Stimulated activated CD4-positive, alpha-beta T cell treated with anti-CD3 and anti-CD28 coated beads, Interleukin-2, amount 100 ng/mL, for 4 hours (primary cell): ENCODE measurements around the gene MBTPS1.

Source experiments
- DNase-seq: peaks from one replicate; pipeline ENCODE4 v3.0.0-alpha.2; 2020; ENCODE audit warnings: low read depth

MBTPS1 gene

GRCh38 chr16:84052071-84052622 lies 64.6 kb downstream of the MBTPS1 start:
- DNase-seq = no peak

DNA sequence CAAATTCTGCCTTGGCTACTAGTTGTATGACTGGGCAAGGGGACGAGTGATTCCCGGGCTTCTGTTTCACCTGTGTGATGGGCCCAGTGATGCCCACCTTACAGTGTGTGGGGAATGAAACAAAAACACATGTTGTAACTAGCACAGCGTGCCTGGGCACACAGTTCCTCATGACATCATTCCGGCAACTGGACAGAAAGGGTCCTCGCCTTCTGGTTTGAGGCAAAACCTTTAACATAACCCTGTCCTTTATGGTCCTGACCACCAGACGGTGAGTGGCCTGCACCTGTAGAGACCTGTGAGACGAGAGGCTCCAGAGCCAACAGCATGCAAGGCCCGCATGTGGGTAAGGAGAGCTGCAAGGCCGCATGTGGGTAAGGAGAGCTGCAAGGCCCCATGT lies 66.4 kb downstream of the MBTPS1 start:
- no peak for DNase-seq

GRCh38 chr16:84049403-84050060 lies 67.2 kb downstream of the MBTPS1 start:
- no peak for DNase-seq

DNA sequence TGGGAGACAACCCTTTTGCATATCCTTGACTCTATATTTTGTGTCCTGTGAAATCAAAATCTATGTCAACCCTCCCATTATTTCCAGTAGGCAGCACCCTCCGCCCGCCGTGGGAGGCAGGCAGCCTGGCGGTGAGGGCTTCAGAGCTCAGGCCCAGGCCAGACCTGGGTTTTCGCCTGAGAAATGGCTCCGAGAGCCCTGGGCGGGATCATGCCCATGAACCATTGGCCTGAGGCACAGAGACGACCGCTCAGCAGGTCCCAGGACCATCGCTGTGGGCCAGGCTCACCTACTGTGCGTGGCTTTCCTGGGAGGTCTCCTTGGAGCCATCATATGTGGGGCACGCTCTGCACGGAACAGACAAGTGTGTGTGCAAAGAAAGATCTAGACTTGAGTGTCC lies 67.9 kb downstream of the MBTPS1 start:
- DNase-seq = no peak

DNA sequence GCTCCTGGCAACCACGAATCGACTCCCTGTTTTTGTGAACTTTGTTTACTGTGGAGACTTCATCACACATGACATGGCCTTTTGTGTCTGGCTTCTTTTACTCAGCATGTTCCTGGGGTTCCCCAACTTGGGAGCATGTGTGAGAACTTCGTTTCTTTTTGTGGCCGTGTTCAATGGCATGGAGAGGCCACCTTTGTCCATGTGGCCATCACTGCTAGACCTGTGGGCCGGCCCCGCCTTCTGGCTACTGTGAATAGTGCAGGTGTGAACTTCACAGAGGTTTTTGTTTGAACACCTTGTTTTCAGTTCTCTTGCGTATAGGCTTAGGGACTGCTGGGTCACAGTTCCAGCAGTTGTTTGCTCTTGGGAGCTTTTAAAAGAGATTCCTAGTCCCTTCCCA lies 68.5 kb downstream of the MBTPS1 start:
- no peak for DNase-seq

- no peak for DNase-seq
Observed at GRCh38 chr16:84047626-84048025, 69.1 kb downstream of the MBTPS1 start.

DNA sequence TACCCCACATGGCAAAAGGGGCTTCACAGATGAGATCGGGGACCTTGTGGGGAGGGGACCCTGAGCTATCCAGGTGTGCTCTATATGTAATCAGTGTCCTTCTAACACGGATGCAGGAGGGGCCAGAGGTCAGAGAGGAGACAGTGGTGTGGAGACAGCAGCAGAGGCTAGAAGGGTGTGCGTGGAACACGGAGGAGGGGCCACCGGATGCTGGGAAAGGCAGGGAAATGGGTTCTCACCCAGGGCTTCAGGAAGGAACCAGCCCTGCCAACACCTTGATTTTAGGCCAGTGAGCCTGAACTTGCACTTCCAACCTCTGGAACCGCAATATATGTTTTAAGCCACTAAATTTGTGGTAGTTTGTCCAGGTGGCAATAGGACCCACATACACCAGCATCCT lies 69.5 kb downstream of the MBTPS1 start:
- no peak for DNase-seq

- no peak for DNase-seq
Observed at GRCh38 chr16:84045818-84046470, 70.8 kb downstream of the MBTPS1 start.

- DNase-seq = no peak
Observed at GRCh38 chr16:84045001-84045817, 71.5 kb downstream of the MBTPS1 start.

- no peak for DNase-seq
Observed at GRCh38 chr16:84044118-84044488, 72.6 kb downstream of the MBTPS1 start.

- DNase-seq = no peak
Observed at GRCh38 chr16:84043486-84044117, 73.1 kb downstream of the MBTPS1 start.

GRCh38 chr16:84042879-84043485 lies 73.8 kb downstream of the MBTPS1 start:
- no peak for DNase-seq

GRCh38 chr16:84042308-84042878 lies 74.3 kb downstream of the MBTPS1 start, which contains the start of gene SLC38A8:
Gene SLC38A8, minus strand, starts transcription at chr16:84042795. Its CDS starts 638 bp downstream, at chr16:84042157.
- DNase-seq = no peak

GRCh38 chr16:84041881-84042280 lies 74.9 kb downstream of the MBTPS1 start:
- no peak for DNase-seq

GRCh38 chr16:84040823-84041820 lies 75.6 kb downstream of the MBTPS1 start:
- no peak for DNase-seq

- no peak for DNase-seq
Observed at GRCh38 chr16:84040226-84040822, 76.4 kb downstream of the MBTPS1 start.

DNA sequence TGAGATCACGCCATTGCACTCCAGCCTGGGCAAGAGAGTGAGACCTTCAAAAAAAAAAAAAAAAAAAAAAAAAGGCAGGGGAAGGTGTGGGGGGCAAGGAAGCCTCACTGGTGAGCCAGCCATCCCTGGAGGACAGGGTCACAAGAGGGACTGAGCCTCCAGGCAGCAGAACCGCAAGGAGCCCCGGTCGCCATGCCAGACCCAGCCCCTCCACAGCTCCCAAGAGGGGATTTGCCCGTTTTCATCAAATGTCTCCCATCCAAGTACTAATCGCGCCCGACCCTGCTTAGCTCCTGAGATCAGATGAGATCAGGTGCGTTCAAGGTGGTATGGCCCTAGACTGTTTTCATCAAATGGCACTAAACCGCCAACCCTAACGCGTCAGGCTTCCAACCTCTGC lies 77.0 kb downstream of the MBTPS1 start:
- no peak for DNase-seq

DNA sequence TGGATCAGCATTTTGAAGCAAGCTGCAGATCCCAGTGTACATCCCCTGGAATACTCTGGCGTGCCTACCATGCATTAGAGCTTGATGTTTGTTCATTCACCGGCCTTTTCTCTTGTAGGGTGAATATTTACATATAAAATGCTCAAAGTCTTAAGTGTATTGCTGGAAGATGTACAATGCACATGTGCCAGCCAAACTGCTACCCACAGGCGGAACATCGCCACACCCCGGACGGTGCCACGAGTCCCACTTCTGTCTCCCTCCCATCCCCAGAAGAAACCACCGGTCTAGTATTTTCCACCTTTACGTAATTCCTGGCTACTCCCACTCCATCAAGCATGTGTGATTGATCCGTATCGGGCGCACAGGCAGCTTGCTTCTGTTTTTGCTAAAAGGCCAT lies 78.3 kb downstream of the MBTPS1 start:
- no peak for DNase-seq

GRCh38 chr16:84036982-84037425 lies 79.7 kb downstream of the MBTPS1 start:
- DNase-seq = no peak

GRCh38 chr16:84036131-84036530 lies 80.6 kb downstream of the MBTPS1 start:
- DNase-seq = no peak
